H1 (cell line): ENCODE measurements around the gene LEFTY1. TPM values are rescaled to one million over a fixed set of nuclear protein-coding genes. Genes with fewer than 3 reads are reported as not detected.

Source experiments
- CTCF ChIA-PET: fragments of 300-600 bp; sonication (Branson Sonifier 250); formaldehyde crosslinking; loops from one replicate; lab custom pipeline; 2021; ENCODE audit not compliant: partially characterized antibody; lab: Charles Lee
- POLR2A ChIA-PET: fragments of 300-600 bp; sonication (Branson Sonifier 250); formaldehyde crosslinking; loops from one replicate; lab custom pipeline; 2021; ENCODE audit warnings: inconsistent platforms; ENCODE audit not compliant: partially characterized antibody; lab: Charles Lee
- DNase-seq, 2 experiments: peaks; one replicate each; pipeline versions ENCODE4 v3.0.0 to v3.0.0-alpha.2; 2010 to 2022; ENCODE audit warnings: low spot score in 2 of 2, low read depth in 1 of 2, mixed read lengths in 1 of 2
- FAIRE-seq: peaks from 2 replicates; lab custom pipeline; 2011; peaks lifted over from hg19 to GRCh38; lab: Jason Lieb, UNC
- H2AFZ ChIP-seq: 2 replicates; pipeline ENCODE4 v1.8.1; 2012; ENCODE audit warnings: low read length, inconsistent platforms
- H2AK5ac ChIP-seq: 2 replicates; pipeline ENCODE4 v1.6.1; 2013; ENCODE audit warnings: low read depth, low read length
- H2BK120ac ChIP-seq: replicated peaks from 2 replicates; pipeline ENCODE3; 2013; ENCODE audit warnings: low read depth, low read length, inconsistent platforms
- H2BK12ac ChIP-seq: 2 replicates; pipeline ENCODE4 v1.6.1; 2013; ENCODE audit warnings: low read depth, low read length
- H2BK15ac ChIP-seq: 2 replicates; pipeline ENCODE4 v1.6.1; 2013; ENCODE audit warnings: low read length
- H2BK20ac ChIP-seq: 2 replicates; pipeline ENCODE4 v1.6.1; 2013; ENCODE audit warnings: low read length
- H2BK5ac ChIP-seq: 2 replicates; pipeline ENCODE4 v1.6.1; 2013; ENCODE audit warnings: low read depth, low read length
- H3K14ac ChIP-seq: 2 replicates; pipeline ENCODE4 v1.6.1; 2013; ENCODE audit warnings: inconsistent platforms; ENCODE audit not compliant: insufficient read length
- H3K18ac ChIP-seq: 2 replicates; pipeline ENCODE4 v1.6.1; 2013; ENCODE audit warnings: low read length; ENCODE audit errors: extremely low read depth
- H3K23ac ChIP-seq: 2 replicates; pipeline ENCODE4 v1.6.1; 2013; ENCODE audit warnings: inconsistent platforms; ENCODE audit not compliant: insufficient read length
- H3K23me2 ChIP-seq: 2 replicates; pipeline ENCODE4 v1.6.1; 2013; ENCODE audit warnings: low read depth, low read length
- H3K27ac ChIP-seq: 2 replicates; pipeline ENCODE4 v1.6.1; 2011; ENCODE audit warnings: low read depth, low read length, inconsistent platforms
- H3K27me3 ChIP-seq, 4 experiments: replicated peaks in 1 of 4; 1 replicate in 1 of 4; 2 replicates in 3 of 4; pipeline versions ENCODE4 v1.6.1 to v1.8.1; 2011 to 2013; ENCODE audit warnings: low read length in 3 of 4, mild to moderate bottlenecking in 3 of 4, inconsistent platforms in 2 of 4, mixed read lengths in 2 of 4, moderate library complexity in 1 of 4; ENCODE audit not compliant: control insufficient read depth in 3 of 4, insufficient read depth in 3 of 4; ENCODE audit errors: extremely low read depth in 1 of 4
- H3K36me3 ChIP-seq, 4 experiments: 2 replicates each; pipeline versions ENCODE4 v1.6.1 to v1.8.1; 2011 to 2013; ENCODE audit warnings: mild to moderate bottlenecking in 4 of 4, low read length in 3 of 4, moderate library complexity in 2 of 4, control low read depth in 1 of 4, inconsistent platforms in 1 of 4; ENCODE audit not compliant: insufficient read depth in 4 of 4, control insufficient read depth in 2 of 4
- H3K4ac ChIP-seq: replicated peaks from 2 replicates; pipeline ENCODE3; 2013; ENCODE audit warnings: low read length, low read depth, mixed read lengths, inconsistent platforms; ENCODE audit not compliant: insufficient read length
- H3K4me1 ChIP-seq, 4 experiments: replicated peaks in 1 of 4; 1 replicate in 1 of 4; 2 replicates in 3 of 4; pipeline versions ENCODE4 v1.6.1 to v1.8.1; 2011 to 2013; ENCODE audit warnings: low read length in 3 of 4, inconsistent platforms in 2 of 4, mixed read lengths in 1 of 4; ENCODE audit not compliant: insufficient read depth in 4 of 4, control insufficient read depth in 3 of 4
- H3K4me2 ChIP-seq, 2 experiments: 2 replicates each; pipeline versions ENCODE4 v1.6.1 to v1.8.1; 2011 to 2013; ENCODE audit warnings: low read depth in 2 of 2, low read length in 2 of 2, control low read depth in 1 of 2, inconsistent platforms in 1 of 2, mild to moderate bottlenecking in 1 of 2; ENCODE audit not compliant: insufficient read depth in 1 of 2
- H3K4me3 ChIP-seq, 4 experiments: fragments of 200-600, 300-600 bp in 1 of 4; sonication (generic), shearing (Covaris generic), sonication (Bioruptor Twin) in 1 of 4; 2 replicates each; pipeline versions ENCODE4 v1.5.1 to v1.8.1; 2011 to 2016; ENCODE audit warnings: low read length in 4 of 4, low read depth in 3 of 4, control low read depth in 2 of 4, inconsistent platforms in 2 of 4, mild to moderate bottlenecking in 2 of 4, mixed read lengths in 1 of 4, moderate library complexity in 1 of 4; ENCODE audit not compliant: insufficient read depth in 2 of 4; ENCODE audit errors: extremely low read depth in 1 of 4
- H3K56ac ChIP-seq: replicated peaks from 2 replicates; pipeline ENCODE3; 2013; ENCODE audit warnings: low read depth, mild to moderate bottlenecking, mixed read lengths, low read length, inconsistent platforms; ENCODE audit not compliant: insufficient read length
- H3K79me1 ChIP-seq: 2 replicates; pipeline ENCODE4 v1.6.1; 2013; ENCODE audit warnings: low read depth, low read length, control low read depth
- H3K79me2 ChIP-seq, 2 experiments: 2 replicates each; pipeline versions ENCODE4 v1.6.1 to v1.8.1; 2012 to 2013; ENCODE audit warnings: low read length in 2 of 2, mild to moderate bottlenecking in 2 of 2, inconsistent platforms in 1 of 2; ENCODE audit not compliant: insufficient read depth in 2 of 2, control insufficient read depth in 1 of 2
- H3K9ac ChIP-seq, 4 experiments: replicated peaks in 1 of 4; 1 replicate in 1 of 4; 2 replicates in 3 of 4; pipeline versions ENCODE4 v1.6.1 to v1.8.1; 2011 to 2013; ENCODE audit warnings: low read depth in 3 of 4, low read length in 3 of 4, control low read depth in 2 of 4, mild to moderate bottlenecking in 2 of 4, moderate library complexity in 2 of 4, inconsistent platforms in 1 of 4; ENCODE audit errors: extremely low read depth in 1 of 4
- H3K9me3 ChIP-seq, 2 experiments: 2 replicates each; pipeline versions ENCODE4 v1.6.1 to v1.8.1; 2012 to 2013; ENCODE audit warnings: mild to moderate bottlenecking in 2 of 2, moderate library complexity in 2 of 2, control low read depth in 1 of 2, inconsistent platforms in 1 of 2, low read depth in 1 of 2, low read length in 1 of 2, mixed read lengths in 1 of 2; ENCODE audit not compliant: insufficient read depth in 2 of 2
- H4K20me1 ChIP-seq, 2 experiments: replicated peaks in 1 of 2; 2 replicates each; pipeline versions ENCODE3 to v1.8.1; 2011 to 2013; ENCODE audit warnings: inconsistent platforms in 2 of 2, low read length in 2 of 2, mild to moderate bottlenecking in 1 of 2; ENCODE audit not compliant: insufficient read depth in 2 of 2, control insufficient read depth in 1 of 2
- H4K5ac ChIP-seq: 2 replicates; pipeline ENCODE4 v1.6.1; 2013; ENCODE audit warnings: low read length, low read depth, mixed read lengths, inconsistent platforms; ENCODE audit not compliant: insufficient read length
- H4K8ac ChIP-seq: 2 replicates; pipeline ENCODE4 v1.8.0; 2013; ENCODE audit warnings: mild to moderate bottlenecking, moderate library complexity, low read length, inconsistent platforms; ENCODE audit not compliant: insufficient read depth; ENCODE audit errors: extremely low read depth
- H4K91ac ChIP-seq: replicated peaks from 2 replicates; pipeline ENCODE3; 2013; ENCODE audit warnings: low read length, mixed read lengths, inconsistent platforms; ENCODE audit not compliant: insufficient read length
- ASH2L ChIP-seq: fragments of 200-600, 300-600 bp; sonication (generic); IDR thresholded peaks from one replicate; pipeline ENCODE4 v1.7.1; 2017; ENCODE audit warnings: low read length
- E2F6 ChIP-seq: IDR thresholded peaks from 2 replicates; pipeline ENCODE4 v1.6.1; 2012; ENCODE audit warnings: inconsistent platforms
- EGR1 ChIP-seq: IDR thresholded peaks from 2 replicates; pipeline ENCODE4 v1.6.1; 2011; ENCODE audit warnings: low read depth, low read length, borderline replicate concordance
- KDM1A ChIP-seq: fragments of 200-600, 300-600 bp; sonication (generic); IDR thresholded peaks from 2 replicates; pipeline ENCODE4 v1.7.1; 2016; ENCODE audit warnings: mild to moderate bottlenecking, low read length, borderline replicate concordance
- MAX ChIP-seq: IDR thresholded peaks from 2 replicates; pipeline ENCODE4 v1.6.1; 2012; ENCODE audit warnings: inconsistent platforms
- RBBP5 ChIP-seq: IDR thresholded peaks from 2 replicates; pipeline ENCODE4 v1.7.1; 2012; ENCODE audit warnings: low read depth, mild to moderate bottlenecking, inconsistent platforms, low read length, moderate library complexity, borderline replicate concordance
- SRF ChIP-seq: IDR thresholded peaks from 2 replicates; pipeline ENCODE4 v1.6.1; 2011; ENCODE audit warnings: mild to moderate bottlenecking, low read depth, low read length, moderate library complexity
- TAF7 ChIP-seq: optimal IDR thresholded peaks from 2 replicates; pipeline ENCODE3; 2011; ENCODE audit warnings: low read depth, mild to moderate bottlenecking, inconsistent platforms, low read length, moderate library complexity, borderline replicate concordance
- WGBS, 2 experiments: shearing (Covaris generic) in 1 of 2; methylation state at CpG; one replicate each; pipeline versions ENCODE4 v1.1.6 to v1.1.7; 2013 to 2015; ENCODE audit warnings: low lambda C conversion rate in 2 of 2, mixed read lengths in 2 of 2, inconsistent platforms in 1 of 2, low coverage in 1 of 2, missing lambda C conversion rate in 1 of 2; ENCODE audit not compliant: insufficient replicate concordance in 2 of 2, insufficient coverage in 1 of 2, insufficient read length in 1 of 2; ENCODE audit errors: extremely low coverage in 1 of 2, missing lambda C conversion rate in 1 of 2; 5-methylcytosine and 5-hydroxymethylcytosine counted together
- polyA plus RNA-seq, 7 experiments: library from polyadenylated mRNA; depleted of rRNA in 3 of 7; stranded (reverse) in 5 of 7; unstranded in 2 of 7; fragments of >200 nt in 5 of 7; fragments of 200-250 nt in 2 of 7; gene quantifications; 1 replicate in 5 of 7; 2 replicates in 1 of 7; 4 replicates in 1 of 7; pipeline versions ENCODE4 v1.2.1 to v1.2.3, GENCODE V29; 2011 to 2013; ENCODE audit warnings: missing spikeins in 2 of 7, mixed read lengths in 2 of 7
- total RNA-seq: library from RNA; stranded (reverse); fragmentation: NEBNext Ultra II Directional; extraction: Animal tissue kit (Norgen Biotek cat#: 25700); gene quantifications from 2 replicates; pipeline ENCODE4 v1.2.1, GENCODE V29; 2021

Gene LEFTY1
- total and polyA plus RNA-seq, 2 of the 8 experiments (the other 6 are each of a cell fraction or from before 2014, with no cell fraction given): 4.5 to 11.7 TPM

GRCh38 chr1:225882694-225883615 lies 6.0 kb downstream of the LEFTY1 start:
- H4K91ac ChIP-seq: peak overlapping the region; percentile 77
- H3K27ac ChIP-seq: no peak overlapping the region
- H3K23me2 ChIP-seq: peaks cover 9% of the 10 kb centered on the region; the same call in 1 of the 2 replicates
- peak overlapping the region; percentile 76 to 90 for H3K4me2 ChIP-seq
- 11% methylated on average over 60 of the region's 63 CpGs; no CpG with 5 or more reads in 1 of the 2 experiments for WGBS, 2 experiments
- H2BK20ac ChIP-seq: no peak overlapping the region
- ChIA-PET POLR2A (interaction anchor here (0.6 to 4.9 kb wide), 17 partner anchors 8 to 230 kb away, joined by 3 to 63 read pairs (median 4); partner anchors contain the start of genes ENAH, LEFTY1, PYCR2 and SRP9), CTCF (interaction anchor here (0.6 to 21.3 kb wide), 22 partner anchors 8 to 414 kb away, joined by 3 to 406 read pairs (median 4); partner anchors contain the start of genes PYCR2 and SRP9)
- H3K36me3 ChIP-seq: no peaks in the 10 kb centered on the region
- H2BK5ac ChIP-seq: peak overlapping the region; percentile 75; the same call in 1 of the 2 replicates
- peaks cover 0 to 13% of the 10 kb centered on the region in 2 experiments; a peak in 2 of 4 replicates for H3K79me2 ChIP-seq
- H3K4ac ChIP-seq: peak overlapping the region; percentile 33
- H3K9me3 ChIP-seq: no peaks in the 10 kb centered on the region
- H3K56ac ChIP-seq: peak overlapping the region; percentile 81
- peak overlapping the region; percentile 23 to 56 (median 52); a peak in 6 of 7 replicates for H3K9ac ChIP-seq
- H2BK120ac ChIP-seq: no peak overlapping the region
- H2AK5ac ChIP-seq: no peak overlapping the region
- no peak overlapping the region for H2BK15ac ChIP-seq
- DNase-seq (no peak), FAIRE-seq (no peak)
- no peak overlapping the region for H3K14ac ChIP-seq
- H4K5ac ChIP-seq: peak overlapping the region; percentile 39
- H2AFZ ChIP-seq: peak overlapping the region; percentile 46; the same call in 1 of the 2 replicates
- peak overlapping the region; percentile 76 for H4K8ac ChIP-seq
- H3K18ac ChIP-seq: peak overlapping the region; percentile 83
- H2BK12ac ChIP-seq: 0 out of 2 replicates have a peak overlapping the region, but pooled peaks have one; percentile 39
- H3K79me1 ChIP-seq: peaks cover 13% of the 10 kb centered on the region; the same call in 1 of the 2 replicates
- H4K20me1 ChIP-seq: peaks cover 2 to 6% of the 10 kb centered on the region in 2 experiments
- no peak overlapping the region for H3K23ac ChIP-seq
- peak overlapping the region; percentile 53 to 92 (median 78) for H3K4me3 ChIP-seq
- TF ChIP-seq EGR1: 0 out of 2 replicates have a peak, but pooled peaks have one; percentile 17
- TF ChIP-seq KDM1A: no peak
- TF ChIP-seq RBBP5: peak; percentile 52; the same call in 1 of the 2 replicates
- peak; percentile 56 for TF ChIP-seq ASH2L
- peak; percentile 64; the same call in 1 of the 2 replicates for TF ChIP-seq E2F6
- 0 out of 2 replicates have a peak, but pooled peaks have one; percentile 35 for TF ChIP-seq MAX
- TF ChIP-seq SRF: no peak
- TF ChIP-seq TAF7: peak; percentile 1
- peaks cover 0 to 17% (median 8%) of the 10 kb centered on the region in 4 experiments; a peak in 5 of 7 replicates for H3K27me3 ChIP-seq
- peaks cover 9 to 24% (median 17%) of the 10 kb centered on the region in 4 experiments for H3K4me1 ChIP-seq
